ENCODE measurements around the gene HIVEP2.

HIVEP2 gene

DNA sequence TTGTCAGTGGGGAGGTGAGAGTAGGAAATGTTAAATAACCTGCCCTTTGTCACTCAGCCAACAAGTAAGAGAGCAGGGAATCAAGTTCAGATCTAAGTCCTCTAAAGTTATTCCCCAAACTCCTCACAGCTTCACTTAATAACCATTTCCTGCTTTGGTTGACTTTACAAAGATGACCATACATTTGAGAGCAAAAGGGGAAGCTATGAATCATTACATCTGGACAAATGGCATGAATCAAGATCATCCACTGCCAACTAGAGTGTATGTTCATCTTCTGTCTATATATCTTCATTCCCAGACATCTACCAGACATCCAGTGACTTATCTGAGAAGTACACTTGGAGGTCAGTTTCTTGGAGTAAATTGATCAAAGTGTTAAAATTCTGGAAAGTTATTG, 15.1 kb upstream of the HIVEP2 start:
- no peak overlapping the region for H3K4me3 ChIP-seq (ENCODE audit: extremely low read depth, insufficient read depth, low read length, poor library complexity, severe bottlenecking)
- no peaks in the 10 kb centered on the region for H3K4me1 ChIP-seq (ENCODE audit: control insufficient read depth, insufficient read depth, low read length, poor library complexity, severe bottlenecking)
- H3K9me3 ChIP-seq (ENCODE audit: control insufficient read depth, low read length) = no peaks in the 10 kb centered on the region
- H3K27ac ChIP-seq (ENCODE audit: low read depth, low read length, severe bottlenecking) = no peak overlapping the region
- no peaks in the 10 kb centered on the region for H3K36me3 ChIP-seq (ENCODE audit: control insufficient read depth, insufficient read depth, low read length)

DNA sequence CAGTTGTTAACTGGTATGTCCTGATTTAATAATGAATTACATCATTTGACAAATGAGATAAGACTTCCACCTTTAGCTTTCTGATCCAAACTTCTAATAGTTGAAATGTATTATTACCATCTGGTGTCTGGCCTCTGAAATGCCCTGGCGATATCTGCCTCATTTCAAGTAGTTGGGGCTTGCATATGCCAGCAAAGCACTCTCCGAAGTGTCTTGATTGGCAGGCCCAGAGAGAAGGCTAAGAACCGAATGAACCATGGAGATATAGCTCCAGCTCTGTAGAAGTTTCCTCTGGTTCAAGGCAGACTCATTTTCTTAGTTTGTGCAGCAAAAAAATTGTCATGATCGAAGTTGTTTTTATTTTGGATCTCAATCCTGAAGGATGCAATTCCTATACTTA, 13.4 kb upstream of the HIVEP2 start:
- no peak overlapping the region for H3K4me3 ChIP-seq (ENCODE audit: extremely low read depth, insufficient read depth, low read length, poor library complexity, severe bottlenecking)
- H3K36me3 ChIP-seq (ENCODE audit: control insufficient read depth, insufficient read depth, low read length) = no peaks in the 10 kb centered on the region
- no peaks in the 10 kb centered on the region for H3K9me3 ChIP-seq (ENCODE audit: control insufficient read depth, low read length)
- H3K27ac ChIP-seq (ENCODE audit: low read depth, low read length, severe bottlenecking) = no peak overlapping the region
- no peaks in the 10 kb centered on the region for H3K4me1 ChIP-seq (ENCODE audit: control insufficient read depth, insufficient read depth, low read length, poor library complexity, severe bottlenecking)
- 93 to 94% methylated on average over 3 of the region's 4 CpGs for WGBS, 2 experiments (ENCODE audit: insufficient coverage in 2 of 2)

DNA sequence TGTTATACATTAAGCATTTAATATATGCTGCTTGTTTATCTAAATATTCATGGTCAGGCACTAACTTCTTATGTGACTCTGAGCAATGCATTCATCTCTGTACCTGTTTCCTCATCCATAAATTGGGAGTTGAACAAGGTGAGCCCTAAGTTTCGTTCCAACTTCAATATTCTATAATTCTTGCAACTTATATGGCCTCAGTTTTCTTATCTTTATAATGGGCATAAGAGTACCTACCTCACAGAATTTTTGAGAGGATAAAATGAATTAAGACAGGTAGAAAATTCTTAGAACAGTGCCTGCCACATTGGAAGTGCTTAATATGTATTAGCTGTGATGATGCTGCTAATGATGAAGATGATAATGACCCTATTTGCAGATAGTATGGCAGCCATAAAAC, 11.8 kb upstream of the HIVEP2 start:
- Histone ChIP-seq H3K4me1 (ENCODE audit: control insufficient read depth, insufficient read depth, low read length, poor library complexity, severe bottlenecking) (peaks cover 5% of the 10 kb centered on the region), H3K27ac (ENCODE audit: low read depth, low read length, severe bottlenecking) (no peak overlapping the region), H3K36me3 (ENCODE audit: control insufficient read depth, insufficient read depth, low read length) (no peaks in the 10 kb centered on the region), H3K9me3 (ENCODE audit: control insufficient read depth, low read length) (no peaks in the 10 kb centered on the region), H3K4me3 (ENCODE audit: extremely low read depth, insufficient read depth, low read length, poor library complexity, severe bottlenecking) (no peak overlapping the region)
- WGBS, 2 experiments (ENCODE audit: insufficient coverage in 2 of 2) = no CpG with 5 or more reads among the region's 1 CpG

DNA sequence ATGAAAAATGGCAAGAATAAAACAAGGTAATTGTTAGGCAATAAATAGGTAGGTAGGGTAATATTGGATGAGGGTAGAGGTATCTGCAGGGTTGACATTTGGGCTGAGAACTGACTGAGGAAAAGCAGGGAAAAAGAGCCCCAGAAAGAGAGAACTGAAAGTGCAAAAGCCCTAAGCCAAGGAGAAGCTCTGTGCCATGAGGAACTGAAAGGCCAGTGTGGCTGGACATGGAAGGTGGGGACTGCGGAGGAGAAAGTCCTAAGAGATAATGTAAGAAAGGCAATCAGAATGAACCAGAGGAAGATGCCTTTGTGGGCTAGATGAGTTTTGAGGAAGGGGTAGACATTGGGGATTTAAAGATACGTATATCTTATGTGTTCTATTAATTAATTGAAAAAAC, 9.9 kb upstream of the HIVEP2 start:
- H3K4me3 ChIP-seq (ENCODE audit: extremely low read depth, insufficient read depth, low read length, poor library complexity, severe bottlenecking) = no peak overlapping the region
- peaks cover 5% of the 10 kb centered on the region for H3K4me1 ChIP-seq (ENCODE audit: control insufficient read depth, insufficient read depth, low read length, poor library complexity, severe bottlenecking)
- H3K27ac ChIP-seq (ENCODE audit: low read depth, low read length, severe bottlenecking) = no peak overlapping the region
- no peaks in the 10 kb centered on the region for H3K36me3 ChIP-seq (ENCODE audit: control insufficient read depth, insufficient read depth, low read length)
- H3K9me3 ChIP-seq (ENCODE audit: control insufficient read depth, low read length) = no peaks in the 10 kb centered on the region
- WGBS, 2 experiments (ENCODE audit: insufficient coverage in 2 of 2) = 88 to 100% methylated on average over 1 of the region's 2 CpGs

DNA sequence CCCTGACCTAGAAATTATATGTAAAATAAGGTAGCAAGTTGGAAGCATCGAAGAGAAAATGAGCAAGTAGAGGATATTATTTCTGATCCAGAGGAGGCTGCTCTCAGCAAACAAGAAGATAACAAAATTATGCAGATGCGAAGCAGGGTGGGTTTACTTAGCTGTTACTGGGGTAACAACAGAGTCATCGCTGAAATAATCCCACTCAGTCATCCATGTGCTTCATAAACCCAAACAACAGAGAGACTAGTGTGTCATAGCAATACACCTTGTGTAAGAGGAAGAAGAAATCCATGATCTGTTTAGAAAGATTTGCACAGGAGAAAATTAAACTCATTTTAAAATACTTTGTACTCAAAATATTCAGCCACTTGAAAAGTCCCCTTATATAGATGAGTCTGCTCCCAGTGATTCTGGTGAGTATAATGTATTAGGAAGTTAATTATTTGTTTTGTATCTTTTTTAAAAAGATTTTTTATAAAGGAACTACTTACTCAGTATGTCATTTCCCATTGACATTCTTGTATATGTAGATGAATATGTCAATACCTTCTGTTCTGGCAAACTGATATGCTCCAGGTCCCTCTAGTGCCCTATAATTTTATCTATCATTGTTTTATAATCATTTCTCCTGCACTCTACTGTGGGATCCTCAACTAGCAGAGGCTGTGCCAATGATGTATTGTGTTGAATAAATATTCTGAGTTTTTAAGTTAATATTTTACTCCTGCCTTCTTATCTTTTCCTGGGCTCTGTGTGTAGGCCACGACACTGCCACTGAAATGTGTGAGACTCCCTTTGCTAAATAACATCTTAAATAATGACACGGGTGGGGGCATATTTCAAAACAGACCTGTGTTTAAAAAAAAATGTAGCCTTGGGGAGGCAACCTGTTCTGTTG, 8.6 kb upstream of the HIVEP2 start:
- WGBS, 2 experiments (ENCODE audit: insufficient coverage in 2 of 2) = 100% methylated on average over 1 of the region's 5 CpGs; no CpG with 5 or more reads in 1 of the 2 experiments

DNA sequence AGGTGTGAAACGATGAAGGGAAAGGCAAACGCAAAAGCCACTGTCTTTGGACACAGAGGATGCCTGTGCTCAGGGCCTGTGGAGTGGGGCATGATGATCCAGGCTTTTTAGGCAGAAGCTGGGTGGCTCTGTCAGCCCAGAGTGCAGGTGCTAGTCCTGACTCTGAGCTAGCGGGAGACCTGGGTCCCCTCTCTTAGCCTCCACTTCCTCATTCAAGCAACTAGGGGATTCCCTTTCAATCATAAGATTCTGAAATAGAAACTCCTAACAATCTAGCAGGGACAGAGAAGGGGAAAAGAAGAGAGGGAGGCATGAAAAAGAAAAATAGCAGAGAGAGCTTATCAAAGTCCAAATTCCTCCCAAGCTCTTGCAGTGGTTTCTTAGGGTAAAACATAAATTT, 7.6 kb upstream of the HIVEP2 start:
- Histone ChIP-seq H3K4me1 (ENCODE audit: control insufficient read depth, insufficient read depth, low read length, poor library complexity, severe bottlenecking) (peaks cover 5% of the 10 kb centered on the region), H3K4me3 (ENCODE audit: extremely low read depth, insufficient read depth, low read length, poor library complexity, severe bottlenecking) (no peak overlapping the region), H3K27ac (ENCODE audit: low read depth, low read length, severe bottlenecking) (no peak overlapping the region), H3K36me3 (ENCODE audit: control insufficient read depth, insufficient read depth, low read length) (no peaks in the 10 kb centered on the region), H3K9me3 (ENCODE audit: control insufficient read depth, low read length) (no peaks in the 10 kb centered on the region)
- WGBS, 2 experiments (ENCODE audit: insufficient coverage in 2 of 2) = 94 to 100% methylated on average over 2 of the region's 3 CpGs

More for the DNA sequence above, 8.6 kb upstream of the HIVEP2 start:
- peaks cover 5% of the 10 kb centered on the region for H3K4me1 ChIP-seq (ENCODE audit: control insufficient read depth, insufficient read depth, low read length, poor library complexity, severe bottlenecking)
- no peaks in the 10 kb centered on the region for H3K9me3 ChIP-seq (ENCODE audit: control insufficient read depth, low read length)
- H3K36me3 ChIP-seq (ENCODE audit: control insufficient read depth, insufficient read depth, low read length) = no peaks in the 10 kb centered on the region
- no peak overlapping the region for H3K4me3 ChIP-seq (ENCODE audit: extremely low read depth, insufficient read depth, low read length, poor library complexity, severe bottlenecking)
- no peak overlapping the region for H3K27ac ChIP-seq (ENCODE audit: low read depth, low read length, severe bottlenecking)

DNA sequence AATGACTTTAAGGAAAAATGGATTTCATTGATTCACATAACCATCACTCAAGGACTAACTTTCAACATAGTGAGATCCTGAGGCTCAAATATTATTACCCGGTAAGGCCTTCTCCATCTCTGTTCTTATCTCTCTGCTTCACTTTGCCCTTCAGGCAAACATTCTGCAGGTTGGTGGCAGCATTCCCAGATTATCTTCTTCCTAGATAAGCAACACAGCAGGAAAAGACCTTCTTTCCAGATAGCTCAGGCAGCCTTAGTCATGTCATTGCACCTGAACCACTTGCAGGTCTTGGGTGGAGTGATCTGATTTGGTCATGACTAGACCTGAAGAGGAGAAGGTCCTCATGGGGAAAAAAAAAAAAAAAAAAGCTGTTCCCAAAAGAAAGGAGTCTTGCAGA, 5.3 kb upstream of the HIVEP2 start:
- 77 to 88% methylated on average over 1 of the region's 1 CpG for WGBS, 2 experiments (ENCODE audit: insufficient coverage in 2 of 2)
- Histone ChIP-seq H3K4me3 (ENCODE audit: extremely low read depth, insufficient read depth, low read length, poor library complexity, severe bottlenecking) (no peak overlapping the region), H3K4me1 (ENCODE audit: control insufficient read depth, insufficient read depth, low read length, poor library complexity, severe bottlenecking) (peaks cover 5% of the 10 kb centered on the region), H3K9me3 (ENCODE audit: control insufficient read depth, low read length) (no peaks in the 10 kb centered on the region), H3K36me3 (ENCODE audit: control insufficient read depth, insufficient read depth, low read length) (no peaks in the 10 kb centered on the region), H3K27ac (ENCODE audit: low read depth, low read length, severe bottlenecking) (no peak overlapping the region)

DNA sequence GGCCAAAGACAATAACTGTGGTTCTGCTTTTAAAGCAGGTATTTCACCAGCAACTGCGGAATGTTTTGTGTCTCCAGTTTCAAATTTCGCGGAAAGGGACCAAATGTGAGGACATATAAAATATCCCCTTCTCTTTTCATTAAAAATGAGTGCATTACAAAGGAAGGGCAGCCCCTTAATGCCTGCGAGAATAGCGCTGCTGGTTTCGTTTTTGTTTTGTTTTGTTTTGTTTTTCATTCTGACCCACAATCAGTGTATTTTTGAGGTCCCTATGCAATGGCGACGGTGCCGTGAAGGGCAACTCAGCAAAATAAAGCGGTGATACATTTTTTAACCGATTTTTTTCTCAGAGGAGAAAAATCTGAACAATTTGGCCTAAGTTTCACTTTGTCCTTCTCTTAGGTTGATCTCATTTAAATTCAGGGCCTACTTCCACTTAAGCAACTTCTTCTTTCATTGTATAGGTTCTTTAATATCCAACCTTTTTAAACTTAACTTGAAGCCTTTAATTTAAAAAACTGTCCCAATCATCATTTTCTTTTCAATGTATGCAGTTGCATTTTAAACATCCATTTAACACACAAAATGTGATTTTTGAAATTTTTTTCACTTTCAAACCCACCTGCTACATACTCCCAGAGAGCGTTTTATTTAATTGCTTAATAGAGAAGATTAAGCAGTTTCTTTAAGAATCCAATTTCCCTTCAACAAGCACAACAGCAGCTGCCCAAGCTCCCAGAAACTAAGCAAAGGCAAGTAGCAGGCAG, 2.9 kb upstream of the HIVEP2 start:
- H3K36me3 ChIP-seq (ENCODE audit: control insufficient read depth, insufficient read depth, low read length) = no peaks in the 10 kb centered on the region
- H3K4me1 ChIP-seq (ENCODE audit: control insufficient read depth, insufficient read depth, low read length, poor library complexity, severe bottlenecking) = peaks cover 12% of the 10 kb centered on the region
- 7 to 22% methylated on average over 5 to 7 of the region's 12 CpGs for WGBS, 2 experiments (ENCODE audit: insufficient coverage in 2 of 2)
- H3K4me3 ChIP-seq (ENCODE audit: extremely low read depth, insufficient read depth, low read length, poor library complexity, severe bottlenecking) = peak overlapping the region; percentile 77
- no peaks in the 10 kb centered on the region for H3K9me3 ChIP-seq (ENCODE audit: control insufficient read depth, low read length)
- H3K27ac ChIP-seq (ENCODE audit: low read depth, low read length, severe bottlenecking) = no peak overlapping the region

DNA sequence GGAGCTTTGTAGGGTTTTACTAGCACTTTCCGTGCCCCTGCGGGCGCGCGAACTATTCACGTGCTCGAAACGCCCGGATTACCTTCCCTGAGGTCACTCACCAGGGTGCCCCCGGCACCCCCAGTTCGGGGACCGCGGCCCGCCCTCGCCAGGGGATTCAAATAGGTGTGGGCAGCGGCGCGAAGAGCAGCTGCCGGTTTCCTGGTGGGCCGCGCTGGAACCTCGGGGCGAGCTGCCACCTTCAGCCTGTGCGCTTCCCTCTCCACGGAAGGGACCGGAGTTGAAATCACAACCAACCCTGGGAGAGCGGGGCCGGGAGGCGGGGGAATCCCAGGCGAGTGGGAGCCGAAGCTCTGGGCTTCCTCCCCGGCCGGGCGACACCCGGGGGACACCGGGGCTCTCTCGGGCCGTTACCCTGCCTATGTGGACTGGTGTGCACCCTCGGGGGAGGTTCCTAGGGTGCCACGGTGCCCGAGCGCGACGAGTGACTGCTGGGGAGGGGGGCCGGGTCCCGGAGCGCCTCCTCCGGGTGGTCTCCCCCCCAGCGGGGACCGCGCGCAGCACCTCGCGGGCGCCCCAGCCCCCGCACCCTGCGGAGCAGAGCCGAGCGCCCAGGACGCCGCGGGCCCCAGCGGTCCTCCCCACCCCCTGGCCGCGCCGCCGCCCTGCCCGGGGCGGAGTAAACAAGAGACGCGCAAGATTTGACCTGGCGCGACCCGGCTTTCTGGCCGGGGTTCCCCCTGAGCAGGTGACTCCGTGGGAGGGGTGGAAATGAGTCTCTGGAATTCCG, 2.1 kb upstream of the HIVEP2 start:
- no peaks in the 10 kb centered on the region for H3K36me3 ChIP-seq (ENCODE audit: control insufficient read depth, insufficient read depth, low read length)
- WGBS, 2 experiments (ENCODE audit: insufficient coverage in 2 of 2) = 0% methylated on average over 45 to 71 of the region's 77 CpGs
- peak overlapping the region; percentile 92 for H3K27ac ChIP-seq (ENCODE audit: low read depth, low read length, severe bottlenecking)
- peak overlapping the region; percentile 77 for H3K4me3 ChIP-seq (ENCODE audit: extremely low read depth, insufficient read depth, low read length, poor library complexity, severe bottlenecking)
- no peaks in the 10 kb centered on the region for H3K9me3 ChIP-seq (ENCODE audit: control insufficient read depth, low read length)
- peaks cover 15% of the 10 kb centered on the region for H3K4me1 ChIP-seq (ENCODE audit: control insufficient read depth, insufficient read depth, low read length, poor library complexity, severe bottlenecking)

DNA sequence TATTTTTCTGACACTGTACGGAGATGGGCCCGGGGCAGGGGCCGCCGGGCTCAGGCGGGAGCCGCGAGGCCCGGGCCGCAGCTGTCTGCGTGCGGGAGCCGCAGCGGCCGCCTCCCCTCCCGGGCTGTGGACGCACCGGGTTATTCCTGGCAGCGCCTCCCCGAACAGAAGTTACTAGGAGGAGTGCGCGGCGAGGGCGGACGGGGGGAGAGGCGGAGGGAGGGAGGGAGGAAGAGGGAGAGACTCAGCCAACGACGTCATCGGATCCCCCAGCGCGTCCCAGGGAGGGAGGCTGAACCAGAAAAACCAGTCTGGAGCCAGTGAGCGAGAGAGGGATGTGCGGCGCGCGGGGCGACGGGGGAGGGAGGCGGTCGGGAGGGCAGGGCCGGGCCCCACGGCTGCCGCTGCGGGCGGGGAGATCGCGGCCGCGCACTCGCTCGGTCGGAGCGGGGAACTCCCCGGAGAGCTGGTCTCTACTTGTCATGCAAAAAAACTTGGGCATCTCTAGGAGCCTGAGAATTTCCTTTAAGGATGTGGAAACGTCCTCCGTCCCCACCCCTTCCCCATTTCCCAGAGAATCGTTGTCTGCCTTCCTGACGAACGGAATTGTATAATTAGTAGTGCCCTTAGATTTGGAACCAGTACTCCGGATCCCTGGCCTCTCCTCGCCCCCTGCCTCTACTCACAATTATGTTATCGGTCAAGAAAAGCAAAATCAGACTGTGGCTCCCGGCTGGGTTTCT, 1.4 kb upstream of the HIVEP2 start:
- Histone ChIP-seq H3K4me1 (ENCODE audit: control insufficient read depth, insufficient read depth, low read length, poor library complexity, severe bottlenecking) (peaks cover 15% of the 10 kb centered on the region), H3K9me3 (ENCODE audit: control insufficient read depth, low read length) (no peaks in the 10 kb centered on the region), H3K36me3 (ENCODE audit: control insufficient read depth, insufficient read depth, low read length) (no peaks in the 10 kb centered on the region), H3K4me3 (ENCODE audit: extremely low read depth, insufficient read depth, low read length, poor library complexity, severe bottlenecking) (peak overlapping the region; percentile 77), H3K27ac (ENCODE audit: low read depth, low read length, severe bottlenecking) (peak overlapping the region; percentile 92)
- WGBS, 2 experiments (ENCODE audit: insufficient coverage in 2 of 2) = 0 to 1% methylated on average over 26 to 41 of the region's 62 CpGs

All from mesodermal cell (in vitro differentiated cells).